ENCODE measurements around the gene PTPN4.
"Not testable (repeated sequence)": the region's sequence is repeated elsewhere in the genome, so short reads cannot be mapped to it uniquely, and the experiment has no call there.

The PTPN4 gene

DNA sequence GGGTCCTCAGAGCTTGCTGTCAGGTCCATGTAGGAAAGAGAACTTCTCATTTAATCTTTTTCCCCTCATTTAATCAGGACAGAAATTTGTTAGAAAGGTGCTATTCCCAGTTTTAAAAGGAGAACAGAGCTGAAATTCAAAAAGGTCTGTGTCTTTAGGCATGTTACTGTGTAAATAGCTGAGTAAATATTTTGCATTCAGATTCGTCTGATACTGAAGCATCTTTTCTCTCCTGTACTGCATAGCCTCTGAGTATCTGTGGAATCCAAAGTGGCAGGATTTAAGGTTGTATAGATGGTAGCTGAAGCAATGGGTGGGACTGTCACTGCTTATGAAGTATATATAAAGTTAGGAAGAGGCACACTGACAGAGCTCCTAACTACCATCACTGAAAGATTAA, 9.0 kb downstream of the PTPN4 start:
- DNase-seq: no peak

DNA sequence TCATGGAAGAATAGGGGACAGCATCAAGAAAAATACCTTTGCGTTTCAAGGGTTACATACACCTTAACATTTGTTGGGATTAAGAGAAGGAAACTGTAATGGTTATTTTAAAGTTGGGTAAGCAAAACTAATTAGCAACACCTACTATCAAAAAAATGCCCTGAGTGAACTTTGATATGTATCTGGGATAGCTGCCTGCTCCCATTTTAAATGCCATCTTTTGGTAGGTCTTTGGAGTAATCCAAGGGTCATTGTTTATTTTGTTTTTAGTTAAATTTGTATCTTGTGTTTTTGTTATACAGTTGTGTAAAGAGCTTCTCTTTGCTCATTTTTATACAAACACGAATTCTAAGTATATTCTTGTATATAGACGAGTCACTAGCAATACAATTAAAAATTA, 9.9 kb downstream of the PTPN4 start:
- DNase-seq: no peak

DNA sequence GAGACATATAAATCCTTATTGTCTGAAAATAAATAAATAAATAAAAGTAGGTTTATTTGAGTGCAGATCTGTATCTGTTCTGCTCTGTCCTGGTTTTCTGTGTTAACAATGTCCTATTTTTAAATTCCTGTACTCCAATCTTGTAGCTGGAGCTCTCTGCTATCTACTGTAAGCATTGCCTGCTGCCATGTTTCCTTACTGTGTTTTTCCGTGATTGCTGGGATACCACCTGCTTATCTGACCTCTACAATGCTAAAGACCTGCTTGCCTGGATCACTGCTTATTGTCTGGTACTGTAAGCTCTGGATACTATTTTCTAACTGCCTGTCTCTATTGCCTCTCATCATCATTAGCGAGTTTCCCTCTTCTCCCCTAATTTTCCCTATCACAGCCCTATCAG, 11.6 kb downstream of the PTPN4 start:
- no peak for DNase-seq

DNA sequence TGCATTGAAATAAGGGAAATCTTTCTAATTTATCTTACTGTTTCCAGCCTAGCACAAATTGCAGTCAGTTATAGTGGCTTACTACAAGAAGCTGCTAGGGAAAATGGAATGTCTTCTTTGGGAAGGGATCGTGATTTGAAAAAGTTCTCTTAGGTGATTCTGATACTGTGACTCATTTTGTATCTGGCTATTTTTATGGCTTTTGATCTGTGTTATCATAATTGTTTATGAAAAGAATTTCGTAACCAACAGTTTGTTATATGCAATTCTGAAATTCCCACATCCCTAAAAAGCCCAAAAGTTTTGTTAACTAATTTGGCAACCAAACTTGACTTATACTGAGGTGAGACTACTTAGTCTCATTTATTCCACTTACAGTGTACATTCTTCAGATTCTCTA, 12.4 kb downstream of the PTPN4 start:
- no peak for DNase-seq

DNA sequence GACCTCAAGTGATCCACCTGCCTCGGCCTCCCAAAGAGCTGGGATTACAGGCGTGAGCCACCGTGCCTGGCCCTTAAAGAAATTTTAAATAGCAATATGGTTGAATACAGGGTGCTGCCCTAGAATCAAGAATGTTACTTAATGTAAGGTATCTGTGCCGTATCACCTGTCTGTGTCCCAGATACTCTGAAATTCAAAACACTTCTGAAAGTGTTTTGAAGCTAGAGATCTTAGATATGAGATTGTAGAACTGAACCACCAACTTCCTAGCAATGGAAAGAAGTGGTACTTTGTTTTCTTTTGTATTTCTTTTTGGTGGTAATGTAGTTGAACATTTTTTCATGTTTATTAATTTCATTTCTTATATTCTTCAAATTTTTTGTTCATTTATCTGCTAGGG, 13.0 kb downstream of the PTPN4 start:
- no peak for DNase-seq

DNA sequence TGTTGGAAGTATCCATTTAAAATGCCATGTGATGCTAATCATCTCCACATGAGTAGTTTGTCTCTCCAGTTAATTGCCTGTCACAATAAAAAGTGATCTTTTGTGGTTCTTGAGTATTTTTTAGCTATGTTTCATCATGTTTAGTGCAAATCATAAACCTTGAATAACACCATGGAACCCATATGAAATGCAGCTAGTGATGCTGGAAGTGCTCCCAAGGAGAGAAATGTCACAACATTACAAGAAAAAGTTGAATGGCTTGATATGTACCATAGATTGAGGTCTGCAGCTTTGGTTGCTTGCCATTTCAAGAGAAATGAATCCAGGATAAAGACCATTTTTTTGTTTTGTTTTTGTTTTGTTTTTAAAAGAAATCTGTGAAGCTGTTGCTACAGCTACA, 14.3 kb downstream of the PTPN4 start:
- DNase-seq: no peak

DNA sequence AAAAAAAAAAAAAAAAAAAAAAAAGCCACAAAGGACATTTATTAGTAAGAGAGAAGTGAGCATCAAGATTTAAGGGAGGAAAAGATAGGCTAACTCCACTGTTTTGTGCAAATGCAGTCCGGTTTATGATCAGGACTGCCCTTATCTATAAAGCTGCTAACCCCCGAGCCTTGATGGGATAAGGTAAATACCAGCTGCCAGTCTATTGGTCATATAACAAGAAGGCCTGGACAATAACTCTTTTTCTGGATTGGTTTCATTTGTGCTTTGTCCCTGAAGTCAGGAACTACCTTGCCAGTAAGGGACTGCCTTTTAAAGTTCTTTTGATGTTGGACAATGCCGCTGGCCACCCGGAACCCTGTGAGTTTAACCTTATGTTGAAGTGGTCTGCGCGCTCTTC, 15.4 kb downstream of the PTPN4 start:
- DNase-seq: no peak

DNA sequence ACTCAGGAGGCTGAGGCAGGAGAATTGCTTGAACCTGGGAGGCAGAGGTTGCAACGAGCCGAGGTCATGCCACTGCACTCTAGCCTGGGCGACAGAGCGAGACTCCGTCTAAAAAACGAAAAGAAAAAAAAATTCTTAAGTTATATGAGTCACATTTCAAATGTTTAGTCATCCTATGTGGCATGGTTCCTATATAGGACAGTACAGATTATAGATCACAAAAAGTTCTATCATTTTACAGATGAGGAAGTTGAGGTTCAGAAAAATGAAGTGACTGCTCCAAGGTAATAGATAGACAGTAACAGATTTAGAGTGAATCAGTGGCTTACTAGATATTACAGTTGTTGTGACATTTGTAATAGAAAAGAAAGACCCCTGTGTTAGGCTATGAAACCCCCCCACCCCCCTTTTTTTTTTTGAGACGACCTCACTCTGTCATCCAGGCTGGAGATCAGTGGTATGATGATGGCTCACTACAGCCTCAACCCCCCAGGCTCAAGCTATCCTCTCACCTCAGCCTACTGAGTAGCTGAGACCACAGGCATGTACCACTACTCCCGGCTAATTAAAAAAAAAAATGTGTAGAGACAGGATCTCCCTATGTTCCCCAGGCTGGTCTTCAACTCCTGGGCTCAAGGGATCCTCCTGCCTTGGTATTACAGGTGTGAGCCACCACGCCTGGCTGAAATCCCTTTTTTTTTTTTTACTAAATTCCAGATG, 22.7 kb downstream of the PTPN4 start:
- no peak for DNase-seq

DNA sequence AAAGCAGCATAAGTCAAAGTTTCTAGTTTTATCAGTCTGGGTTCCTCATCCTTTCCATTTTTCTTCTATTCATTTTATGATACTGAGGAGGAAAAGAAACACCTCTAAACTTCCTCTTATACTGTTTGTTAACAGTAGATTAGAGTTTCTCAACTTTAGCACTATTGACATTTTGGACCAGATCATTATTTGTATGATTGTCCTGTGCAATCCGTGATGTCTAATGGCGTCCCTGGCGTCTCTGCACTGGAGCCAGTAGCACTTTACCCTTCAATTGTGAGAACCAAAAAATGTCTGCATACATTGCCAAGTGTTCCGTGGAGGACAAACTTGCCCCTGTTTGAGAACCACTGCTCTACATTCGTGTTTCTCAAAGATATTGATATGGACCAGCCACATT, 25.2 kb downstream of the PTPN4 start:
- no peak for DNase-seq

DNA sequence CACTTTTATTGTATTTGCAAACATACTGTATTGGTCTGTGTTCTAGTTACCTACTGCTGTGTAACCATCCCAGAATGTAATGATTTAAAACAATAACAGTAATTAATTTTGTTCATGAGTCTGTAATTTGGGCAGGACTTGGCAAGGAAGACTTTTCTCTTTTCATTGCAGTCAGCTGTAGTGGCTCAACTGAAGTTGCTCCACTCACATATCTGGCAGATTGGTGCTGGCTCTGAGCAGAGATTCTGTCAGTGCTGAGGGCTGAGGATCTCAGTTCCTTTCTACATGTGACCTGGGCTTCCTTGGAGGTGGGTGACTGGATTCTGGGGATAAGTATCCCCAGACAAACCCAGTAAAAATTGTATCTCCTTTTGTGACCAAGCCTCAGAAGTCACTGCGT, 26.6 kb downstream of the PTPN4 start:
- DNase-seq: no peak

DNA sequence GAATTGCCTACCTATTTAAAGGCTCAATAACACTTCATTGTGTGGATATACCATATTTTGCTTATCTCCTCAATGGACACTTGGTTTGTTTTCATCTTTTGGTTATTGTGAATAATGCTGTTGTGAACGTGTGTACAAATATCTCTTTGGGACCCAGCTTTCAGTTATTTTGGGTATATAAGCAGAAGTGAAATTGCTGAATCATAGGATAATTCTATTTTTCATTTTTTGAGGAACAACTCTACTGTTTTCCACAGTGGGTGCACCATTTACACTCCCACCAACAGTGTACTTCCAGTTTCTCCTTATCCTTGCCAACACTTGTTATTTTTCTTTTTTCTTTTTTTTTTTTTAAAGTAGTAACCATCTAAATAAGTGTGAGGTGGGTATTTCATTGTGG, 29.0 kb downstream of the PTPN4 start:
- no peak for DNase-seq

DNA sequence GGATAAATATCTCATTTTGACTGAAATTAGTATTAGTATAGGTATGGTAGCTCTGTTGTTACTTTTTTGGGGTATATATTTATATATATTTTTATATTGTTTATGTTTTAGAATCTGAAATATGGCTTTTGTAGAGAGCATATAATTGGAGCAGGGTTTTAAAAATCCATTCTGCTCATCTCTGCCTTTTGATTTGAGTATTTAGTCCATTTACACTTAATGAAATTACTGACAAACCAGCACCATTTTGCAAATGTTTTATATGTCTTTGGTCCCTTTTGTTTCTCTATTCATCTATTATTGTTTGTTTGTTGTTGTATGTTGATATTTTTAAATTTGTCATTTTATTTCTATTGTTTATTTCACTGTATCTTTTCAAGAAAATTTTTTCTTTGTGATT, 30.7 kb downstream of the PTPN4 start:
- no peak for DNase-seq

DNA sequence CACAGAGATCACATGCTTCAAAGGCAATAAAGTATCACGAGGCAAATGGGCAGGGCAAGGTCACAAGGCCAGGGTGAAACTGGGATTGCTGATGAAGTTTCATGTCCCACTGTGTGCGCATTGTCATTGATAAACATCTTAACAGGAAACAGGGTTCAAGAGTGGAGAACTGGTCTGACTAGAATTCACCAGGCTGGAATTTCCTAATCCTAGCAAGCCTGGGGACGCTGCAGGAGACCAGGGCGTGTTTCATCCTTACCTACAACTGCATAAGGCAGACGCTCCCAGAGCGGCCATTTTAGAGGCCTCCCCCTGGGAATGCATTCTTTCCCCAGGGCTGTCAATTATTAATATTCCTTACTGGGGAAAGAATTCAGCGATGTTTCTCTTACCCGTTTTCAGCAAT, 33.2 kb downstream of the PTPN4 start:
- DNase-seq: no peak

DNA sequence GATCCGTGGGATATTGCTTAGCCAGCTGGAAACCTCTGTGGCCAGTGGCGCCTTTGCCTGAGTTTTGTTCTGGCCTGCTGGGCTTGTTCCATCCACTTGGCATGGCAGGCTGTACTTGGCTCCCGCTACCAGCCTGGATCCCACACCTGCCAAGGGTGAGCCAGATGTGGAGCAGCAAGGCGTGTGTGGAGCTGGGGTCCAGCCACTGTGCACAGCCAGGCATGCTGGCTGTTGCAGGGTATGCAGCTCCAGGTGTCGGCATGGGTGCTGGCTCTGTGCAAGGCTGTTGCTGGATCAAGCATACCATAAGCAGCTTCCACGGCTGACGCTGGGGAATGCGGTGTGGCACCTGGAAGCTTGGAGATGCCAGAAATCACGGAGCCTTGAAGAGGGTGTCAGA, 34.5 kb downstream of the PTPN4 start:
- DNase-seq: no peak

DNA sequence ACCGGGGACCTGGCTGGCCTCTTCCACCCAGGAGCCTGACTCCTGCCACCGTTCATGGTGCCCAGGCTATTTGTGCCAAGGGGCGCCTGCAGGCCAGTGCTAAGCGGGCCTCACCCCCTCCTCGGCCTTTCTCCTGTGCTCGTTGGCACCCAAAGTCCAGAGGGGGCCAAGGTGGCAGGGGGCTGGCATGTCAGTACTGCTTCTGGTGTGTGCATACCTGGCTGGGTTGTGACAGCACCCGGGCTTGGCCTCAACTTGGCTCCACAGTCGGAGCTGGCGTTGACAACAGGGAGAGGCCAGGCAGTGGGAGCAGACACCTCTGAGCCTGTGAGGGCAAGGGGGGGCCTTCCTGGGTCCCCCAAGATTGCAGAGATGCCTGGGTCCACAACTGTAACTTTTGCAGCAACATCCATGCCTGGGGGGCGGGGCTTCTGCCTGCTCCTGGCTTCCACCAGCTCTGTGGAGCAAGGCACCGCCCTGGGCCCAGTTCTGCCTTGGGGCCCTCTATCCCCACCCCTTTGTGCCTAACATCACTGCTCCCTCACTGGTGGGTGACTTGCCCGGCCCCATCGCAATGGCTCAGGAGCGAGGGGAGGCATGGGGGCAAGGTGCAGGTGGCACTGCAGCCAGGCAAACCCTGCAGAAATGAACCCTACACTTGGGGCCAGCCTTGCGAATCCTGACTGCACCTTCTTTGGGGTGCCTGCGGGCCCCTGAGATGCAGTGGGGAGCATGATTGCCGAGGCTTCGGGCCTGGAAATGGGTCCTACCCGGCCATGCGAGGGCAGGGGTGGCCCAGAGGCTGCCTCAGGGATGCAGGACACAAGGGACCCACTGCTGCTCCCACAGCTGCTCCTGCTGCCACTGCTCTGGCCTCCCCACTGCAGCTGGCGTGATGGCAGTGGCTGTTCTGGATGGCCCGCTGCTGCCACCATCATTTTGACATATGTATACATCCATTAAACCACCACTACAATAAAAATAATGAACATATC, 35.9 kb downstream of the PTPN4 start:
- no peak for DNase-seq

DNA sequence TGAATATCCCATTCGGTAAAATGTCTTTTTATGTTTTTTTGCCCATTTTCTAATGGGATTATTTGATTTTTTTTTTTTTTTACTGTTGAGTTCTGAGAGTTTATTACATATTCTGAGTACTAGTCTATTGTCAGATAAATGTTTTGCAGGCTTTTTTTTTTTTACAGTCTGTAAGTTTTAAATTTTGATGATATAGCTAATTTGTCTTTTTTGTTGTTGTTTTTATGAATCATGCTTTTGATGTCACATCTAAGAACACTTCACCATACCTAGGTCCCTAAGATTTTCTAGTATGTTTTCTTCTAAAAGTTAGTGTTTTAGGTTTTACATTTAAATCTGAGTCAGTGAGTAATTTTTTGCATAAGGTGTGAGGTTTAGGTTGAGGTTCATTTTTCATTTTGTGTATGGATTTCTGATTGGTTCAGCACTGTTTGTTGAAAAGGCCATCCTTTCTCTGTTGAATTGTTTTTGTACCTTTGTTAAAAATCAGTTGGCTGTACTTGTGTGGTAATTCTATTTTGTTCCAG, 40.7 kb downstream of the PTPN4 start:
- DNase-seq: no peak

DNA sequence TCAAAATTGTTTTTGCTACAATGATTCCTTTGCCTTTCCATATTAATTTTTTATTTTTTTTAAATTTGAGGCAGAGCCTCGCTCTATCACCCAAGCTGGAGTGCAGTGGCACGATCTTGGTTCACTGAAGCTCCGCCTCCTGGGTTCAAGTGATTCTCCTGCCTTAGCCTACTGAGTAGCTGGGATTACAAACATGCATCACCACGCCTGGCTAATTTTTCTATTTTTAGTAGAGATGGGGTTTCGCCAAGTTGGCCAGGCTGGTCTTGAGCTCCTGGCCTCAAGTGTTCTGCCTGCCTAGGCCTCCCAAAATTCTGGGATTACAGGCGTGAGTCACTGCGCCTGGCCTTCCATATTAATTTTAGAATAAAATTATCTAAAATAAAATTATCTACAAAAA, 41.3 kb downstream of the PTPN4 start:
- DNase-seq: no peak

DNA sequence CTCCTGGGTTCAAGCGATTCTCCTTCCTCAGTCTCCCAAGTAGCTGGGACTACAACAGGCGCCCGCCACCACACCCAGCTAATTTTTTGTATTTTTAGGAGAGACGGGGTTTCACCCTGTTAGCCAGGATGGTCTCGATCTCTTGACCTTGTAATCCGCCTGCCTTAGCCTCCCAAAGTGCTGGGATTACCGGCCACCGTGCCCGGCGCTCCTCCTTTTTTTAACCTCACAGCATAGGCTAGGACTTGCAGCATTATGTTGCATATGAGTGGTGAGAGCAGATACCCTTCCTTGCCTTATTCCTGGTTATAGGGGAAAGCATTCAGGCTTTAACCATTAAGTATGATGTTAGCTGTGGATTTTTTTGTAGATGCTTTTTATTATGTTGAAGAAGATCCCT, 42.3 kb downstream of the PTPN4 start:
- not testable (repeated sequence) for DNase-seq

DNA sequence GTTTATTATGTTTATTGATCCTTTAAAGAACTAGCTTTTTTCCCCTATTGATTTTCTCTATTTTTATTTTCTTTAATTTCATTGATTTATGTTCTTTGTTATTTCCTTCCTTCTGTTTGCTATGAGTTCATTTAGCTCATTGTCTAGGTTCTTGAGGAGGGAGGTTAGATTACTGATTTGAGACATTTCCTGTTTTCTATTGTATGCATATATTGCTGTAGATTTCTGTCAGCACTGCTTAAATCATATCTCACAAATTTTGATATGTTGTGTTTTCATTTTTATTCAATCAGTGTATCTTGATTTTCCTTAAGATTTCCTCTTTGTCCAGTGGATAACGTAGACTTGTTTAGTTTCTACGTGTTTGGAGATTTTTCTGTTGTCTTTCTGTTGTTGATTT, 43.4 kb downstream of the PTPN4 start:
- DNase-seq: no peak

DNA sequence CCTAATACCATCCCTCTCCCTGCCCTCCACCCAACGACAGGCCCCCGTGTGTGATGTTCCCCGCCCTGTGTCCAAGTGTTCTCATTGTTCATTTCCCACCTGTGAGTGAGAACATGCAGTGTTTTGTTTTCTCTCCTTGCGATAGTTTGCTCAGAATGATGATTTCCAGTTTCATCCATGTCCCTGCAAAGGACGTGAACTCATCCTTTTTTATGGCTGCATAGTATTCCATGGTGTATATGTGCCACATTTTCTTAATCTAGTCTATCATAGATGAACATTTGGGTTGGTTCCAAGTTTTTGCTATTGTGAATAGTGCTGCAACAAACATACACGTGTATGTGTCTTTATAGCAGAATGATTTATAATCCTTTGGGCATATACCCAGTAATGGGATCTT, 44.7 kb downstream of the PTPN4 start:
- not testable (repeated sequence) for DNase-seq

DNA sequence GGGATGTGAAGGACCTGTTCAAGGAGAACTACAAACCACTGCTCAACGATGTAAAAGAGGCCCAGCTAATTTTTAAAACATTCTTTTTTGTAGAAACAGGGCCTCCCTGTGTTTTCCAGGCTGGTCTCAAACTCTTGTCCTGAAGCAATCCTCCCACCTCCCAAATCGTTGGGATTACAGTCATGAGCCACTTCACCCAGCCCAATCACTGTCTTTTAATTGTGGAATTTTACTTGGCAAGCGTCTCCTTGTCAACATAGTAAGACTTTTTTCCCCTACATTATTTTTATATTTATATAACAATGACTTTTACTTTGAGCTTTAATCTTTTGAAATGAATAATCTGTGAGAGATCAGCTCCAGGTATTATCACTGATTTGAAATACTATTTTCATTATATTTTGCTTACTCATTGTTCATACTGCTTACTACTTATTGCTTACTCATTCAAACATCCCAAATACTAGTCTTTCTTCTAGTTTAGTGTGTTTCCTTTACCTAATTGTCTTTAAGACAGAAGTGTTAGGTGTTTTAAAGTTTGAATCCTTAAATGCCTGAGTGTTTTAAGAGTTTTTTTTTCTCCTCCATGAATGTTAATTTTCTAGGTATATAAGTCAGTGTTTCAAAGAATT, 48.9 kb downstream of the PTPN4 start:
- no peak for DNase-seq

DNA sequence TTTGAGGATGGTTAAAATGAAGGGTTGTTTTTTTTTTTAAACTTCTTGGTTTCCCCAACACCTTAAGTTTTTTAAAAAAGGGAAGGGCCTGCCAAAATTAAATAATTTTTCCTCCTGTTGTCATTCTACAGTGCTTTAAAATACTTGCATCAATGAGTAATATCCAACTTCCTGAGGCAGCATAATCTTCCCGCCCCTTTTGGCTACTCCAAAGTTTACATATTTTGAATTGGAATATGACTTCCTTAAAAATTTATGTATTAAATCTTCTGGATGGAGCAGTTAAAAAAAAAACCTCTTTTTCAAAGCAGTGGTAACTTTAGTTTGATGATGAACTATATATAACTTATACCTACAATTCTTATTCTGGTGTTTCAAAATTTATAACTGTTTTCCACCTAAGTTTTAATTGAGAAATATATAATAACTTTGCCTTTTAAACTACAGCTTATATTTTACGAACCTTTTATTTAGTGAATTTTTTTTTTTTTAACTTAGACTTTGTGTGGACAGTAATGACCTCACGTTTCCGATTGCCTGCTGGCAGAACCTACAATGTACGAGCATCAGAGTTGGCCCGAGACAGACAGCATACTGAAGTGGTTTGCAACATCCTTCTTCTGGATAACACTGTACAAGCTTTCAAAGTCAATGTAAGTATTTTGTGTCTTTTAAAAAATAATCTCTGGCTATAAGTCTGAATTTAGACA, 49.8 kb downstream of the PTPN4 start:
- DNase-seq: no peak

DNA sequence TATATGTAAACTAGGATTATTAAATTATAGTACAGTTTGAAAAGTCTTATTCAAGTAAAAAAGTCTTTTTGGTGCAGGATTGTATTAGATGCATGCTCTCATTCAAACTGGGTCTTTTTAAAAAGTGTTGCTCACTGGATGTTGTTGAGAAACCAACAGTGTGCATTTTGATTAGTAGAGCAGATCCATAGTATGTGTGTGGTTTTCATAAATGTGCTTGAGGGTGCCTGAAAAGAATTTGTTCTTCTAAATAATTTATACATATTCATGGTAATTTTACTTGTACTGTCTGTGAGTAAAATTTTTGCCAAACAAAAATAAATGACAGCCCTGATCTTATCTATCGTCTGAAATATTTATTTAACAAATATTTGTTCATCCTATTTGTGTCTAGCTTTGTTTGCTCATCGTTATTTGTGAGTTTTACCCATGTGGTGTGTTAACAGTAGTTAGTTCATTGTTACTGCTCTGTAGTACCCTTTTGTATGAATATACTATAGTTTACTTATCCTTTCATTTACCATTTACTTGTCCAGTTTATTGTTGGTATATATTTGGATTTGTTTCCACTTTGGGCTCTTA, 50.4 kb downstream of the PTPN4 start:
- DNase-seq: no peak

Measured in NCI-H2107 (cell line).